Measurements from ENCODE around the gene KIF5A.

The KIF5A gene

DNA sequence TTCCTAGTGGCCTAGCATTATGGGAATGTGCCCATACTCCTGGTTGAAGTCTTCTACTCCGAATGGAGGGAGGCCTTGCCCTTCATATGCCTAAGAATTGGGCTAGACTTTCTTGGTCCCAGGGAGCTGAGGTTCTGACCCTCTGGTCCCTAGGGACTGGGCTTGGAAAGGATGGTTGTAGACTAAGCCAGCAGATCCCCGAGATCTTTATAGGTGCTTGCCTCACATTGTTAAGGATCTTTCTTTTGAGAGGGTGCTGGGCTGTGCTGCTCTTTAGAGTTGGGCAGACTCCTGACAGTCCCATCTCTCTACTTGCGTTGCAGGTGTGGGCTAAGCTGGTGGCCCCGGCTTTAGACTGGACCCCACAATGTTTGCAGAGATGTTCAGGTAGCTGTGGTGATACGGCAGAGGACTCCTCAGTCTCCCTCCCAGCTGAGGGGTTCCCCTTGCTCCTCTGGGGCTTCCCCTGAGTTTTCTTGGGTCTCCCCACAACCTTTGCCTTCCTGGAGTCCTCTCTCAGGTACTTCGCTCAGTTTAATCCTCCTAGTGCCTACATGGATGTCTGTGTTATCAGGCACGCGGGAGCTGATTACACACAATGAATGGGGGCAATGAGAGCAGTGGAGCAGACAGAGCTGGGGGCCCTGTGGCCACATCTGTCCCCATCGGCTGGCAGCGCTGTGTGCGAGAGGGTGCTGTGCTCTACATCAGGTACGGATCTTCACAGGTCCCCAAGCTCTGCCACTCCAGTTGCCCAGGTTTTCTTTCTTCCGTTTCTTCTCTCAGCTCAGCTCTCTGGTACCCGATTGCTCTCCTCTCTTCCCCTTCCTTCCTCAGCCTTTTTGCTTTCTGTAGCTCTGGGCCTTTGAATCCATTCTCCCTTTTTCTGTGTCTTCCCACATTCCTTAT is 25.9 kb upstream of the KIF5A start:
- H3K4me3 ChIP-seq (ENCODE audit: low read length) = peak overlapping the region; percentile 60
- H3K9me3 ChIP-seq (ENCODE audit: low read length) = no peaks in the 10 kb centered on the region
- peaks cover 39% of the 10 kb centered on the region for H3K36me3 ChIP-seq (ENCODE audit: insufficient read depth, low read length)
- H2AFZ ChIP-seq (ENCODE audit: low read depth, low read length) = no peak overlapping the region
- peaks cover 47% of the 10 kb centered on the region for H3K4me1 ChIP-seq (ENCODE audit: insufficient read depth, low read length)
- H3K27me3 ChIP-seq (ENCODE audit: insufficient read depth, low read length) = no peaks in the 10 kb centered on the region

DNA sequence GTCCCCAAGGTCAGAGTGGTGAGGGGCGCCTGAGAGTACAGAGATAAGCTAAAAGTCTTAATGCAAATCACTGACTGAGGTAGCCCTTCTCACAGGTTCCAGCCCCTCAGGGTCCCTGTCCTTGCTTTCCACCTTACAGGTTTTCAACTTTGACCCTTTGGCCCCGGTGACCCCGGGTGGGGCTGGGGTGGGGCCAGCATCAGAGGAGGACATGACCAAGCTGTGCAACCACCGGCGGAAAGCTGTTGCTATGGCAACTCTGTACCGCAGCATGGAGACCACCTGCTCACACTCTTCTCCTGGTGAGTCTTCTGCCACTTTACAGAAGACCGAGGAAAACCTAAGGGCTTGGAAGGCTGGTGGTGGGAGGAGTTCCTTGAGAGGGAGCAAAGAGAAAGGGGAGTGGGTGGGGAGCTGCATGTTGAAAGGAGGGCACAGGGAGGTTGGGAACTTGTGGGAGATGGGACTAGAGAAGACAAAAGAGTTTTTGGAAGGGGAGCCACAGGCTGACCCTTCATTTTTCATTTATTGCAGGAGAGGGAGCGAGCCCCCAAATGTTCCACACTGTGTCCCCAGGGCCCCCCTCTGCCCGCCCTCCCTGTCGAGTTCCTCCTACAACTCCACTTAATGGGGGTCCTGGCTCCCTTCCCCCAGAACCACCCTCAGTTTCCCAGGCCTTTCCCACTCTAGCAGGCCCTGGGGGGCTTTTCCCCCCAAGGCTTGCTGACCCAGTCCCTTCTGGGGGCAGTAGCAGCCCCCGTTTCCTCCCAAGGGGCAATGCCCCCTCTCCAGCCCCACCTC is 24.8 kb upstream of the KIF5A start:
- Histone ChIP-seq H3K9me3 (ENCODE audit: low read length) (no peaks in the 10 kb centered on the region), H3K4me1 (ENCODE audit: insufficient read depth, low read length) (peaks cover 39% of the 10 kb centered on the region), H2AFZ (ENCODE audit: low read depth, low read length) (no peak overlapping the region), H3K4me3 (ENCODE audit: low read length) (no peak overlapping the region), H3K27me3 (ENCODE audit: insufficient read depth, low read length) (no peaks in the 10 kb centered on the region), H3K36me3 (ENCODE audit: insufficient read depth, low read length) (peaks cover 48% of the 10 kb centered on the region)

DNA sequence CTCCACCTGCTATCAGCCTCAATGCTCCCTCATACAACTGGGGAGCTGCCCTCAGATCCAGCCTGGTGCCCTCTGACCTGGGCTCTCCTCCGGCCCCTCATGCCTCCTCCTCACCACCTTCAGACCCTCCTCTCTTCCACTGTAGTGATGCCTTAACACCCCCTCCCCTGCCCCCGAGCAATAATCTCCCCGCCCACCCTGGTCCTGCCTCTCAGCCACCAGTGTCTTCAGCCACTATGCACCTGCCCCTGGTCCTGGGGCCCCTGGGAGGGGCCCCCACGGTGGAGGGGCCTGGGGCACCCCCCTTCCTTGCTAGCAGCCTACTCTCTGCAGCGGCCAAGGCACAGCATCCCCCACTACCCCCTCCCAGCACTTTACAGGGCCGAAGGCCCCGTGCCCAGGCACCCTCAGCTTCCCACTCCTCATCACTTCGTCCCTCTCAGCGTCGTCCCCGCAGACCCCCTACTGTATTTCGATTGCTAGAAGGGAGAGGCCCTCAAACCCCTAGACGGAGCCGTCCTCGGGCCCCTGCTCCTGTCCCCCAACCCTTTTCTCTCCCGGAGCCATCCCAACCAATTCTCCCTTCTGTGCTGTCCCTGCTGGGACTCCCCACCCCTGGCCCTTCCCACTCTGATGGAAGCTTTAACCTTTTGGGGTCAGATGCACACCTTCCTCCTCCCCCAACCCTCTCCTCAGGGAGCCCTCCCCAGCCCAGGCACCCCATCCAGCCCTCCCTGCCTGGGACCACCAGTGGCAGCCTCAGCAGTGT is 24.0 kb upstream of the KIF5A start:
- H3K4me1 ChIP-seq (ENCODE audit: insufficient read depth, low read length) = peaks cover 38% of the 10 kb centered on the region
- H2AFZ ChIP-seq (ENCODE audit: low read depth, low read length) = no peak overlapping the region
- no peaks in the 10 kb centered on the region for H3K9me3 ChIP-seq (ENCODE audit: low read length)
- H3K27me3 ChIP-seq (ENCODE audit: insufficient read depth, low read length) = no peaks in the 10 kb centered on the region
- peaks cover 56% of the 10 kb centered on the region for H3K36me3 ChIP-seq (ENCODE audit: insufficient read depth, low read length)
- H3K4me3 ChIP-seq (ENCODE audit: low read length) = no peak overlapping the region

DNA sequence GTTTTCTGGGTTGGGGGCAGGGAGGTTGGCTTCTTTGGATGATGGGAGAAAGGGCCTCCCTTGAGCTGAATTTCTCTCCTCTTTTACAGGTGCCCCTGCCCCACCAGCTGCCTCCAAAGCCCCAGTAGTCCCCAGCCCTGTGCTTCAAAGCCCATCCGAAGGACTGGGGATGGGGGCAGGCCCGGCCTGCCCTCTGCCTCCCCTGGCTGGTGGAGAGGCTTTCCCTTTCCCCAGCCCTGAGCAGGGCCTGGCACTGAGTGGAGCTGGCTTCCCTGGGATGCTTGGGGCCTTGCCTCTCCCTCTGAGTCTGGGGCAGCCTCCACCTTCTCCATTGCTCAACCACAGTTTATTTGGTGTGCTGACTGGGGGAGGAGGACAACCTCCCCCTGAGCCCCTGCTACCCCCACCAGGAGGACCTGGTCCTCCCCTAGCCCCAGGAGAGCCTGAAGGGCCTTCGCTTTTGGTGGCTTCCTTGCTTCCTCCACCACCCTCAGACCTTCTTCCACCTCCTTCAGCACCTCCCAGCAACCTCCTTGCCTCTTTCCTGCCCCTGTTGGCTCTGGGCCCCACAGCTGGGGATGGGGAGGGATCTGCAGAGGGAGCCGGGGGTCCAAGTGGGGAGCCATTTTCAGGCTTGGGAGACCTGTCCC is 23.2 kb upstream of the KIF5A start:
- peaks cover 30% of the 10 kb centered on the region for H3K4me1 ChIP-seq (ENCODE audit: insufficient read depth, low read length)
- no peaks in the 10 kb centered on the region for H3K27me3 ChIP-seq (ENCODE audit: insufficient read depth, low read length)
- no peaks in the 10 kb centered on the region for H3K9me3 ChIP-seq (ENCODE audit: low read length)
- peaks cover 64% of the 10 kb centered on the region for H3K36me3 ChIP-seq (ENCODE audit: insufficient read depth, low read length)
- H3K4me3 ChIP-seq (ENCODE audit: low read length) = no peak overlapping the region
- H2AFZ ChIP-seq (ENCODE audit: low read depth, low read length) = no peak overlapping the region

DNA sequence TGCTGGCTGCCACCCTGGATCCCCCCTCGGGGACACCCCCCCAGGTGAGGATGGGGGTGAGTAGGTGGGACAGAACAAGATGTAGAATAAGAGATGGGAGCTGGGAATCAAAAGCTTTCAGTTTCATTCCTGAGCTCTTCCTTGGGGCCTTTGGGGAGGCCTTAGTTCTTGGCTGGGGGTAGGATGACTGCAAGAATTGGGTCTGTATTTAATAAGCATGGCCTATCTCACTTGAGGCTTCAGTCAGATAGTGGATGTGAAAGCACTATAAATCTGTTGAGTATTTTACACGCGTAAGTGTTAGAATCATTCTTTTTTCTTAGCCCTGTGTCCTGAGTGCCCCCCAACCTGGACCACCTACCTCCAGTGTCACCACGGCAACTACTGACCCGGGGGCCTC is 22.7 kb upstream of the KIF5A start:
- Histone ChIP-seq H3K27me3 (ENCODE audit: insufficient read depth, low read length) (no peaks in the 10 kb centered on the region), H2AFZ (ENCODE audit: low read depth, low read length) (no peak overlapping the region), H3K4me3 (ENCODE audit: low read length) (no peak overlapping the region), H3K36me3 (ENCODE audit: insufficient read depth, low read length) (peaks cover 69% of the 10 kb centered on the region), H3K4me1 (ENCODE audit: insufficient read depth, low read length) (peaks cover 24% of the 10 kb centered on the region), H3K9me3 (ENCODE audit: low read length) (no peaks in the 10 kb centered on the region)

DNA sequence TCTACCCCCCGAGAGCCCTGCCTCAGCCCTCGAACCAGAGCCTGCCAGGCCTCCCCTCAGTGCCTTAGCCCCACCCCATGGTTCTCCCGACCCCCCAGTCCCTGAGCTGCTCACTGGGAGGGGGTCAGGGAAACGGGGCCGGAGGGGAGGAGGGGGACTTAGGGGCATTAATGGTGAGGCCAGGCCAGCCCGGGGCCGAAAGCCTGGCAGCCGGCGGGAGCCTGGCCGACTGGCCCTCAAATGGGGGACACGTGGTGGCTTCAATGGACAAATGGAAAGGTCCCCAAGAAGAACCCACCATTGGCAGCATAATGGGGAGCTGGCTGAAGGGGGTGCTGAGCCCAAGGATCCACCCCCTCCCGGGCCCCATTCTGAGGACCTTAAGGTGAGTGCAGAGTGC is 21.7 kb upstream of the KIF5A start:
- H3K4me1 ChIP-seq (ENCODE audit: insufficient read depth, low read length) = peaks cover 23% of the 10 kb centered on the region
- H3K27me3 ChIP-seq (ENCODE audit: insufficient read depth, low read length) = no peaks in the 10 kb centered on the region
- H3K36me3 ChIP-seq (ENCODE audit: insufficient read depth, low read length) = peaks cover 79% of the 10 kb centered on the region
- H3K4me3 ChIP-seq (ENCODE audit: low read length) = no peak overlapping the region
- H3K9me3 ChIP-seq (ENCODE audit: low read length) = no peaks in the 10 kb centered on the region
- no peak overlapping the region for H2AFZ ChIP-seq (ENCODE audit: low read depth, low read length)

DNA sequence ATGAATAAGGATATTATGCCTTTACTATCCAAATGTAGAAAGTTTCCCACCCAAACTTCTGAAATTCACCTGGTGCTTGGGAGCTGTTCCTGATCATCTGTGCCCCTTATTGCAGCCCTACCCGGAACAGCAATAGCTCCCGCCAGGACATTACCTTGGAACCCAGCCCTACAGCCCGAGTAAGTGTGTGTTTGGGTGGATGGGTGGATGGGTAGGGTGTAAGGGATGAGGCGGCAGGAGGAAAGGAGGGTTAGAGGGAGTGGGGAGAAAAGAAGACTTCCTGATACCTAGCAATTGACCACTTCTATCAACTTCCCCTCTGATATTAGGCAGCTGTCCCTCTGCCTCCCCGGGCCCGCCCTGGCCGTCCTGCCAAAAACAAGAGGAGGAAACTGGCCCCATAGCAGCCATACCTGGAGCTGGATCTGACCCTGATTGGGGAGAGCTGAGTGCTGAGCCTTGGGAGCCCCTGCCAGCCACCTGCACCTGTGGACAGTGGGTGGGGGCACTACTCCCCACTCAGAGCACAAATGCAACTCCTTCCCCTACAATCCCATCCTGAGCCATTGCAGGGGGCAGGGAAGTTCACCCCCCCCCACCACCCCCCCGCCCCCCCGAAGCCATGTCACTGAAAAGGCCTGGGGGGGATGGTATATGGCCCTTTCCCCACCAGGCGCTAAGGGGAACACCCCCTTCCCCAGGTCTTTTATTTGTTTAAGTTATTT is 20.9 kb upstream of the KIF5A start:
- peaks cover 15% of the 10 kb centered on the region for H3K4me1 ChIP-seq (ENCODE audit: insufficient read depth, low read length)
- H3K27me3 ChIP-seq (ENCODE audit: insufficient read depth, low read length) = no peaks in the 10 kb centered on the region
- no peak overlapping the region for H2AFZ ChIP-seq (ENCODE audit: low read depth, low read length)
- H3K36me3 ChIP-seq (ENCODE audit: insufficient read depth, low read length) = peaks cover 85% of the 10 kb centered on the region
- H3K9me3 ChIP-seq (ENCODE audit: low read length) = no peaks in the 10 kb centered on the region
- H3K4me3 ChIP-seq (ENCODE audit: low read length) = no peak overlapping the region

DNA sequence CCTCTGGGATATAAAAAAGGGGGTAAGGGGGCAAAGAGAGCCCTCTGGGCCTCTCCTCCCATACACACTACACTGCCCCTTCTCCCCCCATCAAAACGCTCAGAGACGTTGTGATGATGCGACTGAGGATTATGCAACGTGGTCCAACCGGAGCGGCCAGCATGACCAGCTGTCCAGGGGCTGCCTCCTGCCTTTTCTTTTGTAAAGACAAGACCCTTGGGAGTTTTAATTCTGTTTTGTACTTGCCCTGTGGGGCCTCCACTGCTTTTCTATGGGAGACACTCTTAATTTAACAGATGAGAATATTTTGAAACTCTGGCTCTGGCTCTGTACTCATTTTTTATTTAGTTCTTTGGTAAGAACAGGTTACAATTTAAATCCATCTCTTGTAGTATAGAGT is 20.0 kb upstream of the KIF5A start:
- Histone ChIP-seq H3K4me1 (ENCODE audit: insufficient read depth, low read length) (peaks cover 7% of the 10 kb centered on the region), H2AFZ (ENCODE audit: low read depth, low read length) (no peak overlapping the region), H3K27me3 (ENCODE audit: insufficient read depth, low read length) (no peaks in the 10 kb centered on the region), H3K36me3 (ENCODE audit: insufficient read depth, low read length) (peaks cover 88% of the 10 kb centered on the region), H3K9me3 (ENCODE audit: low read length) (no peaks in the 10 kb centered on the region), H3K4me3 (ENCODE audit: low read length) (no peak overlapping the region)

DNA sequence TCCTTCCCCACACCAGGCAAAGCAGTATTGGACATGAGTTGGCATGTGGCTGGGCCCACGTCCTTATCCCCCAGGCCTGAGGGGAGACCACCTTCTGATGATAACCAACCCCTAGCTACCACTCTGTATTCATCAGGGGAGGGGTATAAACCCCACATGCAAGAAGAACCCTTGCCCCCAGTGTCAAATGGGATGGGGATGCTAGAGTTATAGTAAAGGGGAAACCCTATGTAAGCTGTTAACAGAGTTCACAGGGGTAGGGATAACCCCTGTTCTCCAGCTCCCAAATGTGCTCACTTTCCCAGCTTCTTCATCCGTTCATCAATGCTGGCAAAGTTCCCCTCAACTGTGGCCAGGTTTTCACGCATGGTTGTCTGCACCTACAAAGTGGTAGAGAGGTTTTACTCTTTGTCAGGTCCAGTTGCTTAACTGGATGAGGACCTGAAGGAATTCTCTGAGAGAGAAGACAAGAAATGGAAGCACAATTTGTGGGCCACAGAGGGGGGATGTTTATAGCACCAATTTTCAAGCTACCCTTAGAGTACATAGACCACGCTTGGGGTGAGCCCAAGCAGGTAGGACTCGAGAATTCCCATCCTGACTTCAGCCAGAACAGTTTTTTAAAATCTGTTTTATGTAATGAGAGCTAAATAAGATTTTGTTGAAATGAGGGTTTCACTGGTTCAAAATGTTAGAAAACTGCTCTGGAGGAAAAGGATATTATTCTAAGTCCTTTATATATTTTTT is 19.3 kb upstream of the KIF5A start:
- H3K4me1 ChIP-seq (ENCODE audit: insufficient read depth, low read length) = no peaks in the 10 kb centered on the region
- no peaks in the 10 kb centered on the region for H3K9me3 ChIP-seq (ENCODE audit: low read length)
- H2AFZ ChIP-seq (ENCODE audit: low read depth, low read length) = no peak overlapping the region
- no peak overlapping the region for H3K4me3 ChIP-seq (ENCODE audit: low read length)
- peaks cover 91% of the 10 kb centered on the region for H3K36me3 ChIP-seq (ENCODE audit: insufficient read depth, low read length)
- no peaks in the 10 kb centered on the region for H3K27me3 ChIP-seq (ENCODE audit: insufficient read depth, low read length)

DNA sequence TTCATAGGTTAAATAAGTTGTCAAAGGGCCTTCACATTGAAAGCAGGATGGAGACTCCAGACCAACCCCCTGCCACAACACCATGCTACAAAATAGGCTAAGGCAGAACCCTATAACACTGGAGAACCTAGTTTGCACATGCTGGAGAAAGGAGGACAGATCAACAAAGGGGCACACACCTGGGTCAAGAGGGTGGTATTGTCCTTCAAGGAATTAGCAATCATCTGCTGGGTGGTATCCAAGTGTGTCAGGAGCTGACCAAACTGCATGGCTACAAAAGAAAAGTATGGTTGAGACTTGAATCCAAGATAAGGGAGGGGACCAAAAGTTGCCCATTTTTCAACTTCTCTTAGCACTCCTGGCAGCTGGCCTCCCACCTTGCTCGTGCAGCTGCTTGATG is 18.0 kb upstream of the KIF5A start:
- no peaks in the 10 kb centered on the region for H3K9me3 ChIP-seq (ENCODE audit: low read length)
- peaks cover 88% of the 10 kb centered on the region for H3K36me3 ChIP-seq (ENCODE audit: insufficient read depth, low read length)
- no peak overlapping the region for H3K4me3 ChIP-seq (ENCODE audit: low read length)
- no peak overlapping the region for H2AFZ ChIP-seq (ENCODE audit: low read depth, low read length)
- H3K27me3 ChIP-seq (ENCODE audit: insufficient read depth, low read length) = no peaks in the 10 kb centered on the region
- H3K4me1 ChIP-seq (ENCODE audit: insufficient read depth, low read length) = no peaks in the 10 kb centered on the region

DNA sequence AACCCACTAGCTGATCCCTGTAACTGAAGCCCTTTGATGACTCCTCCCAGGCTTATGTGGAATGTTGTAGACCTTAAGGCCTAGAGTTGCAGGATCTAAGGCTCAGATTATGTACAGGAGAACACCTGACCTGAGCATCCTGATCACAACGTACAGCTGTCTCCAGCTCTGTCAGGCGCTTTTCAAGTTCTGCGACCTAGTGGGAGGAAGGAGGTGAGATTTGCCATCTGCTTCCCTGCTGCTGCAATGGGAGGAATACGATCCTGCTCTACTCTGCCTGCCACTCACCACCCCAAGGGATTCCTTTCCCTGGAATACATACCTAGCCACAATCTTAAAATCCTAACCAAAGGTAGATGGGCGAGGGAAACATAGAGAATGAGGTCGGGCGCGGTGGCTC is 16.7 kb upstream of the KIF5A start:
- no peak overlapping the region for H3K4me3 ChIP-seq (ENCODE audit: low read length)
- no peaks in the 10 kb centered on the region for H3K4me1 ChIP-seq (ENCODE audit: insufficient read depth, low read length)
- H3K36me3 ChIP-seq (ENCODE audit: insufficient read depth, low read length) = peaks cover 85% of the 10 kb centered on the region
- no peak overlapping the region for H2AFZ ChIP-seq (ENCODE audit: low read depth, low read length)
- H3K27me3 ChIP-seq (ENCODE audit: insufficient read depth, low read length) = no peaks in the 10 kb centered on the region
- H3K9me3 ChIP-seq (ENCODE audit: low read length) = no peaks in the 10 kb centered on the region

DNA sequence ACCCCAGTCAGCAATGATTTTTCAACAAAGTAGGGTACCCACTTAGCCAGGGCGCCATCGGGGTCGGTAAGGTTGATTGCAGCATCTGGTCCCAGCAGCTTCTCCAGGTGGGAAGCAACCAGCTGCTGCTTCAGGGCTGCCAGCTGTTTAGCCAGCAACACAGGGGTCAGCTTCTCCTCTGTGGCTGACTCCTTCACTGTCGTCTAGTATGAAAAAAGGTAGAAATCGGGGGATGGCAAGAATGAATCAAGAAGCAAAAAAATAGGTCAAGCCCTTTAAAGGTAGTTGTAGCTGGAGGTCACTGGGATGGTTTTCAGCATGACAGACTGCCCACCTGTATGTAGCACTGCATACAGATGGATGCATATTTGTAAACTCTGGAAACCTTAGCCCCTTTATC is 15.6 kb upstream of the KIF5A start:
- Histone ChIP-seq H3K36me3 (ENCODE audit: insufficient read depth, low read length) (peaks cover 86% of the 10 kb centered on the region), H2AFZ (ENCODE audit: low read depth, low read length) (no peak overlapping the region), H3K27me3 (ENCODE audit: insufficient read depth, low read length) (no peaks in the 10 kb centered on the region), H3K9me3 (ENCODE audit: low read length) (no peaks in the 10 kb centered on the region), H3K4me3 (ENCODE audit: low read length) (no peak overlapping the region), H3K4me1 (ENCODE audit: insufficient read depth, low read length) (no peaks in the 10 kb centered on the region)

Data from neuron (in vitro differentiated cells).